ENCODE measurements around the gene OTOP1.
"Not testable (repeated sequence)": the region's sequence is repeated elsewhere in the genome, so short reads cannot be mapped to it uniquely, and the experiment has no call there.

Gene OTOP1

GRCh38 chr4:4226606-4227438 is at the start of gene OTOP1:
Gene OTOP1 (minus strand): TSS chr4:4226929. CDS start chr4:4226864, 65 bp downstream.
- Histone ChIP-seq H3K27me3 (ENCODE audit: control insufficient read depth in 1 of 2, insufficient read depth in 2 of 2, low read length in 2 of 2) (peaks cover 0 to 36% of the 10 kb centered on the region in 2 donors), H3K4me3 (ENCODE audit: low read depth in 1 of 2, low read length in 2 of 2) (no peak within 1 kb of the TSS), H3K27ac (ENCODE audit: low read depth, low read length) (no peak within 1 kb of the TSS), H3K4me1 (ENCODE audit: insufficient read depth, low read length) (no peaks in the 10 kb centered on the region), H3K36me3 (ENCODE audit: insufficient read depth, low read length) (no peaks in the 10 kb centered on the region), H3K9ac (ENCODE audit: low read length) (no peak within 1 kb of the TSS), H3K9me3 (ENCODE audit: low read length) (no peaks in the 10 kb centered on the region)

GRCh38 chr4:4274226-4274625 is 47.5 kb upstream of the OTOP1 start:
- Histone ChIP-seq H3K4me1 (ENCODE audit: insufficient read depth, low read length) (no peaks in the 10 kb centered on the region), H3K9me3 (ENCODE audit: low read length) (no peaks in the 10 kb centered on the region), H3K27ac (ENCODE audit: low read depth, low read length) (no peak overlapping the region), H3K9ac (ENCODE audit: low read length) (no peak overlapping the region), H3K27me3 (ENCODE audit: control insufficient read depth in 1 of 2, insufficient read depth in 2 of 2, low read length in 2 of 2) (no peaks in the 10 kb centered on the region), H3K4me3 (ENCODE audit: low read depth in 1 of 2, low read length in 2 of 2) (no peak overlapping the region), H3K36me3 (ENCODE audit: insufficient read depth, low read length) (peaks cover 37% of the 10 kb centered on the region)

GRCh38 chr4:4271912-4272311 is 45.2 kb upstream of the OTOP1 start:
- Histone ChIP-seq H3K36me3 (ENCODE audit: insufficient read depth, low read length) (peaks cover 29% of the 10 kb centered on the region), H3K4me1 (ENCODE audit: insufficient read depth, low read length) (no peaks in the 10 kb centered on the region), H3K27ac (ENCODE audit: low read depth, low read length) (no peak overlapping the region), H3K9ac (ENCODE audit: low read length) (no peak overlapping the region), H3K4me3 (ENCODE audit: low read depth in 1 of 2, low read length in 2 of 2) (no peak overlapping the region), H3K27me3 (ENCODE audit: control insufficient read depth in 1 of 2, insufficient read depth in 2 of 2, low read length in 2 of 2) (no peaks in the 10 kb centered on the region), H3K9me3 (ENCODE audit: low read length) (no peaks in the 10 kb centered on the region)

GRCh38 chr4:4270529-4270928 is 43.8 kb upstream of the OTOP1 start:
- Histone ChIP-seq H3K4me1 (ENCODE audit: insufficient read depth, low read length) (no peaks in the 10 kb centered on the region), H3K9ac (ENCODE audit: low read length) (no peak overlapping the region), H3K4me3 (ENCODE audit: low read depth in 1 of 2, low read length in 2 of 2) (no peak overlapping the region), H3K36me3 (ENCODE audit: insufficient read depth, low read length) (peaks cover 32% of the 10 kb centered on the region), H3K27ac (ENCODE audit: low read depth, low read length) (no peak overlapping the region), H3K27me3 (ENCODE audit: control insufficient read depth in 1 of 2, insufficient read depth in 2 of 2, low read length in 2 of 2) (no peaks in the 10 kb centered on the region), H3K9me3 (ENCODE audit: low read length) (no peaks in the 10 kb centered on the region)

- Histone ChIP-seq H3K27me3 (ENCODE audit: control insufficient read depth in 1 of 2, insufficient read depth in 2 of 2, low read length in 2 of 2) (no peaks in the 10 kb centered on the region), H3K9me3 (ENCODE audit: low read length) (no peaks in the 10 kb centered on the region), H3K27ac (ENCODE audit: low read depth, low read length) (no peak overlapping the region), H3K4me3 (ENCODE audit: low read depth in 1 of 2, low read length in 2 of 2) (no peak overlapping the region), H3K4me1 (ENCODE audit: insufficient read depth, low read length) (no peaks in the 10 kb centered on the region), H3K36me3 (ENCODE audit: insufficient read depth, low read length) (peaks cover 27% of the 10 kb centered on the region), H3K9ac (ENCODE audit: low read length) (no peak overlapping the region)
These were observed 43.1 kb upstream of the OTOP1 start for GRCh38 chr4:4269856-4270255.

GRCh38 chr4:4269331-4269731 is 42.6 kb upstream of the OTOP1 start:
- Histone ChIP-seq H3K4me1 (ENCODE audit: insufficient read depth, low read length) (no peaks in the 10 kb centered on the region), H3K4me3 (ENCODE audit: low read depth in 1 of 2, low read length in 2 of 2) (no peak overlapping the region), H3K36me3 (ENCODE audit: insufficient read depth, low read length) (peaks cover 22% of the 10 kb centered on the region), H3K27me3 (ENCODE audit: control insufficient read depth in 1 of 2, insufficient read depth in 2 of 2, low read length in 2 of 2) (no peaks in the 10 kb centered on the region), H3K27ac (ENCODE audit: low read depth, low read length) (no peak overlapping the region), H3K9ac (ENCODE audit: low read length) (no peak overlapping the region), H3K9me3 (ENCODE audit: low read length) (no peaks in the 10 kb centered on the region)

- no peaks in the 10 kb centered on the region for H3K4me1 ChIP-seq (ENCODE audit: insufficient read depth, low read length)
- no peak overlapping the region for H3K4me3 ChIP-seq (ENCODE audit: low read depth in 1 of 2, low read length in 2 of 2)
- no peaks in the 10 kb centered on the region for H3K9me3 ChIP-seq (ENCODE audit: low read length)
- no peak overlapping the region for H3K27ac ChIP-seq (ENCODE audit: low read depth, low read length)
- H3K36me3 ChIP-seq (ENCODE audit: insufficient read depth, low read length): peaks cover 19% of the 10 kb centered on the region
- H3K27me3 ChIP-seq (ENCODE audit: control insufficient read depth in 1 of 2, insufficient read depth in 2 of 2, low read length in 2 of 2): no peaks in the 10 kb centered on the region
- no peak overlapping the region for H3K9ac ChIP-seq (ENCODE audit: low read length)
These were observed 42.0 kb upstream of the OTOP1 start for GRCh38 chr4:4268776-4269175.

GRCh38 chr4:4267981-4268380 is 41.3 kb upstream of the OTOP1 start:
- peaks cover 13% of the 10 kb centered on the region for H3K36me3 ChIP-seq (ENCODE audit: insufficient read depth, low read length)
- H3K9me3 ChIP-seq (ENCODE audit: low read length): no peaks in the 10 kb centered on the region
- no peak overlapping the region for H3K27ac ChIP-seq (ENCODE audit: low read depth, low read length)
- no peaks in the 10 kb centered on the region for H3K27me3 ChIP-seq (ENCODE audit: control insufficient read depth in 1 of 2, insufficient read depth in 2 of 2, low read length in 2 of 2)
- no peaks in the 10 kb centered on the region for H3K4me1 ChIP-seq (ENCODE audit: insufficient read depth, low read length)
- H3K4me3 ChIP-seq (ENCODE audit: low read depth in 1 of 2, low read length in 2 of 2): no peak overlapping the region
- no peak overlapping the region for H3K9ac ChIP-seq (ENCODE audit: low read length)

GRCh38 chr4:4260185-4260751 is 33.5 kb upstream of the OTOP1 start:
- Histone ChIP-seq H3K9me3 (ENCODE audit: low read length) (no peaks in the 10 kb centered on the region), H3K27ac (ENCODE audit: low read depth, low read length) (no peak overlapping the region), H3K36me3 (ENCODE audit: insufficient read depth, low read length) (no peaks in the 10 kb centered on the region), H3K4me3 (ENCODE audit: low read depth in 1 of 2, low read length in 2 of 2) (no peak overlapping the region), H3K27me3 (ENCODE audit: control insufficient read depth in 1 of 2, insufficient read depth in 2 of 2, low read length in 2 of 2) (no peaks in the 10 kb centered on the region), H3K4me1 (ENCODE audit: insufficient read depth, low read length) (no peaks in the 10 kb centered on the region), H3K9ac (ENCODE audit: low read length) (no peak overlapping the region)

GRCh38 chr4:4259484-4260100 is 32.9 kb upstream of the OTOP1 start:
- Histone ChIP-seq H3K9ac (ENCODE audit: low read length) (no peak overlapping the region), H3K27ac (ENCODE audit: low read depth, low read length) (no peak overlapping the region), H3K36me3 (ENCODE audit: insufficient read depth, low read length) (no peaks in the 10 kb centered on the region), H3K27me3 (ENCODE audit: control insufficient read depth in 1 of 2, insufficient read depth in 2 of 2, low read length in 2 of 2) (no peaks in the 10 kb centered on the region), H3K4me1 (ENCODE audit: insufficient read depth, low read length) (no peaks in the 10 kb centered on the region), H3K9me3 (ENCODE audit: low read length) (no peaks in the 10 kb centered on the region), H3K4me3 (ENCODE audit: low read depth in 1 of 2, low read length in 2 of 2) (no peak overlapping the region)

GRCh38 chr4:4257705-4258104 is 31.0 kb upstream of the OTOP1 start:
- H3K9ac ChIP-seq (ENCODE audit: low read length); H3K27ac ChIP-seq (ENCODE audit: low read depth, low read length); H3K36me3 ChIP-seq (ENCODE audit: insufficient read depth, low read length); H3K27me3 ChIP-seq (ENCODE audit: control insufficient read depth in 1 of 2, insufficient read depth in 2 of 2, low read length in 2 of 2); H3K4me3 ChIP-seq (ENCODE audit: low read depth in 1 of 2, low read length in 2 of 2); H3K9me3 ChIP-seq (ENCODE audit: low read length); H3K4me1 ChIP-seq (ENCODE audit: insufficient read depth, low read length): not testable (repeated sequence)
